H9 (cell line): ENCODE results near the gene CDSN. TPM values are rescaled to one million over a fixed set of nuclear protein-coding genes. Genes with fewer than 3 reads are reported as not detected.

Experiments used
- DNase-seq: peaks from one replicate; pipeline ENCODE4 v3.0.0-alpha.2; 2017
- H2AFZ ChIP-seq: one replicate; pipeline ENCODE4 v1.6.1; 2013; ENCODE audit warnings: mild to moderate bottlenecking, low read length, control low read depth, moderate library complexity
- H2AK5ac ChIP-seq: 2 replicates; pipeline ENCODE4 v1.6.1; 2013; ENCODE audit warnings: low read length, control low read depth, mixed read lengths; ENCODE audit not compliant: insufficient read length
- H2BK120ac ChIP-seq: one replicate; pipeline ENCODE4 v1.6.1; 2013; ENCODE audit warnings: low read depth, mild to moderate bottlenecking, low read length, control low read depth, inconsistent platforms; ENCODE audit not compliant: poor library complexity, severe bottlenecking
- H2BK12ac ChIP-seq: 2 replicates; pipeline ENCODE4 v1.6.1; 2013; ENCODE audit warnings: low read length, control low read depth, mixed read lengths, low read depth; ENCODE audit not compliant: insufficient read length
- H2BK15ac ChIP-seq: 2 replicates; pipeline ENCODE4 v1.6.1; 2013; ENCODE audit warnings: low read depth, low read length, control low read depth
- H2BK20ac ChIP-seq: one replicate; pipeline ENCODE4 v1.6.1; 2013; ENCODE audit warnings: low read depth, mild to moderate bottlenecking, low read length, control low read depth, inconsistent platforms; ENCODE audit not compliant: poor library complexity, severe bottlenecking
- H2BK5ac ChIP-seq: 2 replicates; pipeline ENCODE4 v1.6.1; 2013; ENCODE audit warnings: low read length, control low read depth, mixed read lengths; ENCODE audit not compliant: insufficient read length
- H3K14ac ChIP-seq: 2 replicates; pipeline ENCODE4 v1.6.1; 2013; ENCODE audit warnings: low read length, control low read depth; ENCODE audit not compliant: insufficient read depth
- H3K18ac ChIP-seq: 2 replicates; pipeline ENCODE4 v1.6.1; 2013; ENCODE audit warnings: low read depth, mild to moderate bottlenecking, mixed read lengths, low read length, control low read depth; ENCODE audit not compliant: insufficient read length
- H3K23ac ChIP-seq: 2 replicates; pipeline ENCODE4 v1.6.1; 2013; ENCODE audit warnings: low read length, control low read depth, mixed read lengths, low read depth; ENCODE audit not compliant: insufficient read length
- H3K23me2 ChIP-seq: 2 replicates; pipeline ENCODE4 v1.6.1; 2013; ENCODE audit warnings: low read depth, mild to moderate bottlenecking, mixed read lengths, low read length, control low read depth; ENCODE audit not compliant: insufficient read length, poor library complexity, severe bottlenecking
- H3K27ac ChIP-seq: 2 replicates; pipeline ENCODE4 v1.5.1; 2013; ENCODE audit warnings: low read length, control low read depth, mixed read lengths, low read depth; ENCODE audit not compliant: insufficient read length
- H3K27me3 ChIP-seq: 2 replicates; pipeline ENCODE4 v1.6.1; 2013; ENCODE audit warnings: low read length, control low read depth, inconsistent platforms; ENCODE audit not compliant: insufficient read depth
- H3K4ac ChIP-seq: 2 replicates; pipeline ENCODE4 v1.6.1; 2013; ENCODE audit warnings: low read depth, mild to moderate bottlenecking, control low read depth, inconsistent platforms, low read length, moderate library complexity
- H3K4me1 ChIP-seq: 2 replicates; pipeline ENCODE4 v1.6.1; 2013; ENCODE audit warnings: low read length, control low read depth, inconsistent platforms; ENCODE audit not compliant: insufficient read depth
- H3K4me2 ChIP-seq: 2 replicates; pipeline ENCODE4 v1.6.1; 2013; ENCODE audit warnings: low read length, control low read depth, mixed read lengths; ENCODE audit not compliant: insufficient read length, insufficient read depth
- H3K56ac ChIP-seq: 2 replicates; pipeline ENCODE4 v1.6.1; 2013; ENCODE audit warnings: low read depth, mild to moderate bottlenecking, mixed read lengths, low read length, control low read depth; ENCODE audit not compliant: insufficient read length
- H3K79me1 ChIP-seq: 2 replicates; pipeline ENCODE4 v1.6.1; 2013; ENCODE audit warnings: low read depth, mild to moderate bottlenecking, moderate library complexity, low read length, control low read depth, inconsistent platforms; ENCODE audit not compliant: insufficient read depth, poor library complexity, severe bottlenecking
- H3K79me2 ChIP-seq: 2 replicates; pipeline ENCODE4 v1.6.1; 2013; ENCODE audit warnings: low read length, control low read depth, inconsistent platforms; ENCODE audit not compliant: insufficient read depth
- H3K9ac ChIP-seq: 2 replicates; pipeline ENCODE4 v1.6.1; 2013; ENCODE audit warnings: low read length, control low read depth, mixed read lengths; ENCODE audit not compliant: insufficient read length; ENCODE audit errors: extremely low read depth
- H3K9me3 ChIP-seq: one replicate; pipeline ENCODE4 v1.6.1; 2013; ENCODE audit warnings: low read depth, low read length, inconsistent platforms; ENCODE audit not compliant: control insufficient read depth
- H3T11ph ChIP-seq: one replicate; pipeline ENCODE4 v1.6.1; 2013; ENCODE audit warnings: mild to moderate bottlenecking, low read length, control low read depth, inconsistent platforms
- H4K20me1 ChIP-seq: one replicate; pipeline ENCODE4 v1.6.1; 2013; ENCODE audit not compliant: control insufficient read depth, insufficient read length, insufficient read depth
- H4K5ac ChIP-seq: 2 replicates; pipeline ENCODE4 v1.6.1; 2013; ENCODE audit warnings: low read depth, mild to moderate bottlenecking, mixed read lengths, low read length, control low read depth; ENCODE audit not compliant: insufficient read length
- H4K8ac ChIP-seq: replicated peaks from 2 replicates; pipeline ENCODE4 v1.6.1; 2013; ENCODE audit warnings: low read length, control low read depth, mixed read lengths, low read depth; ENCODE audit not compliant: insufficient read length
- H4K91ac ChIP-seq: 2 replicates; pipeline ENCODE4 v1.6.1; 2013; ENCODE audit warnings: low read depth, mild to moderate bottlenecking, moderate library complexity, mixed read lengths, low read length, control low read depth; ENCODE audit not compliant: insufficient read length
- H3K27ac Mint-ChIP-seq, 3 experiments: 2 replicates in 2 of 3; 3 replicates in 1 of 3; pipeline ENCODE4 v1.8.0; 2020 to 2021; ENCODE audit warnings: mixed read lengths in 3 of 3, mild to moderate bottlenecking in 1 of 3, moderate library complexity in 1 of 3
- H3K27me3 Mint-ChIP-seq: 2 replicates; pipeline ENCODE4 v1.8.0; 2021; ENCODE audit warnings: low read depth, mild to moderate bottlenecking, moderate library complexity, mixed read lengths
- H3K36me3 Mint-ChIP-seq, 3 experiments: 2 replicates in 2 of 3; 3 replicates in 1 of 3; pipeline ENCODE4 v1.8.0; 2020 to 2021; ENCODE audit warnings: low read depth in 3 of 3, mixed read lengths in 3 of 3; ENCODE audit not compliant: insufficient read depth in 1 of 3
- H3K4me1 Mint-ChIP-seq, 2 experiments: 2 replicates each; pipeline ENCODE4 v1.8.0; 2020; ENCODE audit warnings: mixed read lengths in 2 of 2
- H3K4me3 Mint-ChIP-seq, 2 experiments: 2 replicates in 1 of 2; 3 replicates in 1 of 2; pipeline ENCODE4 v1.8.0; 2020 to 2021; ENCODE audit warnings: mild to moderate bottlenecking in 2 of 2, mixed read lengths in 2 of 2, moderate library complexity in 1 of 2
- H3K9me3 Mint-ChIP-seq, 2 experiments: 2 replicates in 1 of 2; 3 replicates in 1 of 2; pipeline ENCODE4 v1.8.0; 2020; ENCODE audit warnings: mild to moderate bottlenecking in 2 of 2, mixed read lengths in 2 of 2, moderate library complexity in 1 of 2
- WGBS: extraction: QIAGEN DNeasy Blood & Tissue Kit; methylation state at CpG from one replicate; pipeline ENCODE4 v1.1.7; 2013; ENCODE audit warnings: missing lambda C conversion rate, low lambda C conversion rate, mixed read lengths; ENCODE audit not compliant: insufficient read length; ENCODE audit errors: extremely low coverage; 5-methylcytosine and 5-hydroxymethylcytosine counted together
- total RNA-seq: library from RNA; stranded (reverse); gene quantifications from 2 replicates; pipeline ENCODE4 v1.2.1, GENCODE V29; 2021
- TF ChIP-seq, protein P1 (sequence below): fragments of 200-600 bp; sonication (generic); conservative IDR thresholded peaks from 3 replicates; pipeline ENCODE4 v1.8.0; 2021; ENCODE audit warnings: antibody characterized with exemption, mild to moderate bottlenecking

The CDSN gene
- total RNA-seq, 1 experiment from 2014 or later: not detected

- no peak overlapping the region for H2BK12ac ChIP-seq
- no peak overlapping the region for H2BK120ac ChIP-seq
- no peak overlapping the region for H2BK20ac ChIP-seq
- H3K9me3 Mint-ChIP-seq: no peaks in the 10 kb centered on the region; a peak in 1 of 5 replicates
- H2AK5ac ChIP-seq: no peak overlapping the region
- H3K4me1 ChIP-seq: no peaks in the 10 kb centered on the region
- H3K4ac ChIP-seq: no peak overlapping the region
- H2BK15ac ChIP-seq: no peak overlapping the region
- H4K20me1 ChIP-seq: no peaks in the 10 kb centered on the region
- H2BK5ac ChIP-seq: no peak overlapping the region
- H3K27ac ChIP-seq: no peak overlapping the region
- H4K5ac ChIP-seq: no peak overlapping the region
- no peak overlapping the region for H3T11ph ChIP-seq
- no peak overlapping the region for H3K23ac ChIP-seq
- TF ChIP-seq, protein P1, sequence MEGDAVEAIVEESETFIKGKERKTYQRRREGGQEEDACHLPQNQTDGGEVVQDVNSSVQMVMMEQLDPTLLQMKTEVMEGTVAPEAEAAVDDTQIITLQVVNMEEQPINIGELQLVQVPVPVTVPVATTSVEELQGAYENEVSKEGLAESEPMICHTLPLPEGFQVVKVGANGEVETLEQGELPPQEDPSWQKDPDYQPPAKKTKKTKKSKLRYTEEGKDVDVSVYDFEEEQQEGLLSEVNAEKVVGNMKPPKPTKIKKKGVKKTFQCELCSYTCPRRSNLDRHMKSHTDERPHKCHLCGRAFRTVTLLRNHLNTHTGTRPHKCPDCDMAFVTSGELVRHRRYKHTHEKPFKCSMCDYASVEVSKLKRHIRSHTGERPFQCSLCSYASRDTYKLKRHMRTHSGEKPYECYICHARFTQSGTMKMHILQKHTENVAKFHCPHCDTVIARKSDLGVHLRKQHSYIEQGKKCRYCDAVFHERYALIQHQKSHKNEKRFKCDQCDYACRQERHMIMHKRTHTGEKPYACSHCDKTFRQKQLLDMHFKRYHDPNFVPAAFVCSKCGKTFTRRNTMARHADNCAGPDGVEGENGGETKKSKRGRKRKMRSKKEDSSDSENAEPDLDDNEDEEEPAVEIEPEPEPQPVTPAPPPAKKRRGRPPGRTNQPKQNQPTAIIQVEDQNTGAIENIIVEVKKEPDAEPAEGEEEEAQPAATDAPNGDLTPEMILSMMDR: no peak
- H3K9me3 ChIP-seq: no peaks in the 10 kb centered on the region
- no peaks in the 10 kb centered on the region for H3K79me2 ChIP-seq
- no peaks in the 10 kb centered on the region for H3K79me1 ChIP-seq
- peaks cover 37 to 43% of the 10 kb centered on the region in 2 experiments for H3K4me1 Mint-ChIP-seq
- no peaks in the 10 kb centered on the region for H3K23me2 ChIP-seq
- no peak overlapping the region for H2AFZ ChIP-seq
- H4K91ac ChIP-seq: no peak overlapping the region
- H4K8ac ChIP-seq: no peak overlapping the region
- no peak overlapping the region; a peak in 1 of 5 replicates for H3K4me3 Mint-ChIP-seq
- H3K27ac Mint-ChIP-seq: no peak overlapping the region
- no peak overlapping the region for H3K14ac ChIP-seq
- no peaks in the 10 kb centered on the region for H3K36me3 Mint-ChIP-seq
- DNase-seq: no peak
- H3K9ac ChIP-seq: no peak overlapping the region
- no peak overlapping the region for H3K18ac ChIP-seq
- WGBS: no CpG with 5 or more reads among the region's 16 CpGs
- no peak overlapping the region for H3K56ac ChIP-seq
- no peak overlapping the region for H3K4me2 ChIP-seq
- H3K27me3 ChIP-seq: no peaks in the 10 kb centered on the region
- H3K27me3 Mint-ChIP-seq: peaks cover 13% of the 10 kb centered on the region
These were observed 6.3 kb upstream of the CDSN start for GRCh38 chr6:31126396-31127175.
